DOHH2 (cell line): ENCODE results near the gene RAMP1.

Experiments used
- H3F3A ChIP-seq: fragments of 200-600 bp; sonication (generic), shearing (Covaris generic); 2 replicates; pipeline ENCODE4 v1.6.0; 2016; ENCODE audit warnings: antibody characterized with exemption, mild to moderate bottlenecking; ENCODE audit not compliant: control insufficient read depth, insufficient read depth
- H3K27ac ChIP-seq: fragments of 200-600 bp; sonication (generic); 2 replicates; pipeline ENCODE4 v1.5.1; 2014; ENCODE audit warnings: low read depth, mild to moderate bottlenecking, low read length, moderate library complexity
- H3K27me3 ChIP-seq: fragments of 200-600 bp; sonication (generic); 2 replicates; pipeline ENCODE4 v1.6.1; 2014; ENCODE audit warnings: mild to moderate bottlenecking, low read length, mixed read lengths; ENCODE audit not compliant: control insufficient read depth
- H3K36me3 ChIP-seq: fragments of 200-600 bp; sonication (generic); 2 replicates; pipeline ENCODE4 v1.6.1; 2014; ENCODE audit warnings: mild to moderate bottlenecking, low read length, moderate library complexity, mixed read lengths; ENCODE audit not compliant: control insufficient read depth
- H3K4me1 ChIP-seq: fragments of 200-600 bp; sonication (generic); 2 replicates; pipeline ENCODE4 v1.6.1; 2014; ENCODE audit warnings: mild to moderate bottlenecking, low read length, mixed read lengths; ENCODE audit not compliant: control insufficient read depth
- H3K4me2 ChIP-seq: fragments of 200-600 bp; sonication (generic); 2 replicates; pipeline ENCODE4 v1.6.0; 2014; ENCODE audit warnings: mild to moderate bottlenecking, low read length, moderate library complexity
- H3K4me3 ChIP-seq: fragments of 200-600 bp; sonication (generic); 2 replicates; pipeline ENCODE4 v1.5.1; 2014; ENCODE audit warnings: mild to moderate bottlenecking, low read length, mixed read lengths
- H3K79me2 ChIP-seq: fragments of 200-600 bp; sonication (generic); 2 replicates; pipeline ENCODE4 v1.6.1; 2014; ENCODE audit warnings: mild to moderate bottlenecking, low read length, mixed read lengths; ENCODE audit not compliant: control insufficient read depth
- H3K9me2 ChIP-seq: fragments of 200-600 bp; sonication (generic); replicated peaks from 2 replicates; pipeline ENCODE4 v1.6.1; 2014; ENCODE audit warnings: mild to moderate bottlenecking, low read length, mixed read lengths; ENCODE audit not compliant: control insufficient read depth
- H3K9me3 ChIP-seq: fragments of 200-600 bp; sonication (generic); 2 replicates; pipeline ENCODE4 v1.6.1; 2014; ENCODE audit warnings: antibody characterized with exemption, low read length, mixed read lengths; ENCODE audit not compliant: control insufficient read depth, insufficient read depth
- H4K20me1 ChIP-seq: fragments of 200-600 bp; sonication (generic); 2 replicates; pipeline ENCODE4 v1.6.0; 2014; ENCODE audit warnings: low read depth, mild to moderate bottlenecking, antibody characterized with exemption, low read length, moderate library complexity; ENCODE audit not compliant: control insufficient read depth, insufficient read depth
- CTCF ChIP-seq: fragments of 200-600 bp; sonication (generic); IDR thresholded peaks from one replicate; pipeline ENCODE4 v1.5.1; 2014; ENCODE audit warnings: antibody characterized with exemption, mild to moderate bottlenecking, low read depth, low read length; ENCODE audit not compliant: poor library complexity, severe bottlenecking
- EZH2phosphoT487 ChIP-seq: fragments of 200-600 bp; sonication (generic); IDR thresholded peaks from 2 replicates; pipeline ENCODE4 v1.6.1; 2017; ENCODE audit warnings: borderline replicate concordance, mild to moderate bottlenecking, antibody characterized with exemption, low read length, moderate library complexity, mixed read lengths

The RAMP1 gene

DNA sequence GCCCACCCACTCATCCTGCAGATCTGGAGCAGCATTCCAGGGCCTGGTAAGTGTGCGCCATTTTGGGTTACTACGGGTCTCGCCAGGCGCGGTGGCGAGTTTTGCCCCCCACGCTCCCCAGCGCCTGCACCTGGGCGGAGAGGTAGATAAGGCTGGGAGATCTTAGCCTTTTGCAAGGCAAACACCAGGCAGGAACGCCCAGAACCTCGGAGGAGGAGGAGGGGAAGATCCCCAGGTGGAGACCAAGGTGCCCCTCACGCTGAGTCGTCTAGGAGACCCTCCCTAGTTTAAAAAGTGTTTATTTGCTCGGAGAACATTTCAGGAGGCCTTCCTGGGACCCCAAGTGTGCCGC is 365 bp upstream of the RAMP1 start:
- Histone ChIP-seq H3K36me3 (no peaks in the 10 kb centered on the region), H3K79me2 (no peaks in the 10 kb centered on the region), H3K4me1 (peaks cover 12% of the 10 kb centered on the region), H3K27ac (no peak overlapping the region), H3K27me3 (peaks cover 16% of the 10 kb centered on the region), H3K9me3 (no peaks in the 10 kb centered on the region), H3K4me3 (no peak overlapping the region), H3K4me2 (no peak overlapping the region), H4K20me1 (no peaks in the 10 kb centered on the region), H3F3A (0 out of 2 replicates have a peak, but pooled peaks cover 3% of the 10 kb centered on the region), H3K9me2 (no peaks in the 10 kb centered on the region)
- TF ChIP-seq EZH2phosphoT487, result no peak
- no peak for TF ChIP-seq CTCF

- H3F3A ChIP-seq, result 0 out of 2 replicates have a peak, but pooled peaks cover 3% of the 10 kb centered on the region
- H3K4me1 ChIP-seq, result peaks cover 10% of the 10 kb centered on the region
- no peak overlapping the region for H3K4me3 ChIP-seq
- H3K9me3 ChIP-seq, result no peaks in the 10 kb centered on the region
- H3K9me2 ChIP-seq, result no peaks in the 10 kb centered on the region
- no peak overlapping the region for H3K4me2 ChIP-seq
- H3K36me3 ChIP-seq, result no peaks in the 10 kb centered on the region
- TF ChIP-seq CTCF, result no peak
- TF ChIP-seq EZH2phosphoT487, result no peak
- no peaks in the 10 kb centered on the region for H4K20me1 ChIP-seq
- no peaks in the 10 kb centered on the region for H3K79me2 ChIP-seq
- H3K27me3 ChIP-seq, result peaks cover 16% of the 10 kb centered on the region
- H3K27ac ChIP-seq, result no peak overlapping the region
Measured at GRCh38 chr2:237860273-237860935, 981 bp downstream of the RAMP1 start.

DNA sequence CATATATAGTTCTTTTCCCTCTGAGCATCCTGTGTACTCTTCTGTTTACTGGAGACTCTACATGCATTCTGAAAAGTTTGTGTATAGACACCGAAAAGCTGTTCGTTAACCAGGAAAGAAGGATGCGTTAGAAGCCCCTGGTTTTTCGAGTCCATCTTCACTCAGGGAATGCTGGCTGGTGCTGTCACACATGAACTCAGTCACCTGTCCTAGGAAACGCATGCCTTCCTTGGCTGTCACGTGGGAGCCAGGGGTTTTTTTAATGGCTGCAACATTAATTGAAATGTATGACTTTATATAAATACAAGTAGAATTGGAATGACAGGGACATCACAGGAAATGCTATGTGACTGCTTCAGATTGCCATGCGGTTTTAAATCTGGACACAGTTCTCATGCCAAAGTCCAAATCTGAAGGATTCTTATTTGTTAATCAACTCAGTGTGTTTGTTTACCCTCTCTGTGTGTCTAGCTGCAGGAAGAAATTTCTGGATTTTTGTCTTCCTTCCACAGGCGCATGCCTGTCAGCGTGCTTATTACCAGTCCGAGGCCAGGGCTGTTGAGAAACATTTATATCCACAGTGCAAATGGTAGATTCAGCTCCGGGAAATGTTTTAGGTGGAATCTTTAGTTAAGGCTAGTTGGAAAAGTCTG is 2.6 kb downstream of the RAMP1 start:
- Histone ChIP-seq H3F3A (0 out of 2 replicates have a peak, but pooled peaks cover 3% of the 10 kb centered on the region), H3K27me3 (peaks cover 16% of the 10 kb centered on the region), H3K9me2 (no peaks in the 10 kb centered on the region), H3K4me2 (no peak overlapping the region), H3K4me3 (no peak overlapping the region), H4K20me1 (no peaks in the 10 kb centered on the region), H3K79me2 (no peaks in the 10 kb centered on the region), H3K27ac (no peak overlapping the region), H3K9me3 (no peaks in the 10 kb centered on the region), H3K4me1 (peaks cover 4% of the 10 kb centered on the region; the same call in 1 of the 2 replicates), H3K36me3 (no peaks in the 10 kb centered on the region)
- TF ChIP-seq CTCF, result no peak
- TF ChIP-seq EZH2phosphoT487, result no peak
